GM12878 (cell line): ENCODE results near the gene PRKG1. TPM values are rescaled to one million over a fixed set of nuclear protein-coding genes. Genes with fewer than 3 reads are reported as not detected.

Source experiments
- ATAC-seq: fragments of 200-7000 bp; cut with Tn5 transposase; 3 replicates; pipeline ENCODE4 v1.9.1; 2020; ENCODE audit warnings: mild to moderate bottlenecking, moderate library complexity
- BruUV-seq: library from RNA; stranded (reverse); fragments of 400-500 nt; replicated peaks from 2 replicates; lab custom pipeline; 2021; lab: Mats Ljungman, UMichigan
- CTCF ChIA-PET: fragments of 300-600 bp; sonication (Branson Sonifier 250); formaldehyde crosslinking; extraction: SDS; loops from one replicate; lab custom pipeline; 2021; ENCODE audit warnings: inconsistent platforms; lab: Yijun Ruan, JAX
- POLR2A ChIA-PET: fragments of 350-600 bp; formaldehyde crosslinking; extraction: SDS; loops from one replicate; lab custom pipeline; 2021; ENCODE audit warnings: inconsistent platforms; lab: Charles Lee
- RAD21 ChIA-PET: fragments of 300-600 bp; sonication (Branson Sonifier 250); formaldehyde crosslinking; loops from one replicate; lab custom pipeline; 2023; ENCODE audit warnings: antibody characterized with exemption; ENCODE audit not compliant: unreplicated experiment; lab: Charles Lee
- SMC1A ChIA-PET: fragments of 300-600 bp; sonication (Branson Sonifier 250); formaldehyde crosslinking; loops from one replicate; lab custom pipeline; 2023; ENCODE audit not compliant: unreplicated experiment, uncharacterized antibody; lab: Charles Lee
- DNase-seq: peaks from one replicate; pipeline ENCODE4 v3.0.0-alpha.2; 2011; ENCODE audit warnings: low read depth, low spot score
- FAIRE-seq: peaks from 3 replicates; lab custom pipeline; 2011; peaks lifted over from hg19 to GRCh38; lab: Jason Lieb, UNC
- H2AFZ ChIP-seq: 2 replicates; pipeline ENCODE4 v1.6.0; 2011; ENCODE audit warnings: low read depth, low read length, control low read depth; ENCODE audit not compliant: control insufficient read depth
- H3K27ac ChIP-seq: 2 replicates; pipeline ENCODE4 v1.5.1; 2011; ENCODE audit warnings: control low read depth; ENCODE audit not compliant: control insufficient read depth, insufficient read depth
- H3K27me3 ChIP-seq, 2 experiments: replicated peaks in 1 of 2; 2 replicates each; pipeline versions ENCODE4 v1.6.0 to v1.6.1; 2011; ENCODE audit warnings: low read length in 1 of 2; ENCODE audit not compliant: control insufficient read depth in 2 of 2, insufficient read depth in 2 of 2
- H3K36me3 ChIP-seq, 2 experiments: 2 replicates each; pipeline ENCODE4 v1.5.1; 2011; ENCODE audit warnings: low read length in 1 of 2; ENCODE audit not compliant: control insufficient read depth in 2 of 2, insufficient read depth in 2 of 2
- H3K4me1 ChIP-seq: 2 replicates; pipeline ENCODE4 v1.6.1; 2011; ENCODE audit warnings: mild to moderate bottlenecking, low read length, moderate library complexity, mixed read lengths; ENCODE audit not compliant: control insufficient read depth, insufficient read depth
- H3K4me2 ChIP-seq: 2 replicates; pipeline ENCODE4 v1.6.0; 2011; ENCODE audit warnings: control low read depth; ENCODE audit not compliant: control insufficient read depth, insufficient read depth
- H3K4me3 ChIP-seq: fragments of 200-600 bp; sonication (generic); 2 replicates; pipeline ENCODE4 v1.5.1; 2016
- H3K79me2 ChIP-seq: 2 replicates; pipeline ENCODE4 v1.6.0; 2011; ENCODE audit warnings: low read length; ENCODE audit not compliant: control insufficient read depth, insufficient read depth
- H3K9ac ChIP-seq: 2 replicates; pipeline ENCODE4 v1.8.0; 2011; ENCODE audit warnings: low read length, control low read depth, mixed read lengths; ENCODE audit not compliant: control insufficient read depth, insufficient read depth
- H3K9me3 ChIP-seq: replicated peaks from 3 replicates; pipeline ENCODE4 v1.5.1; 2011; ENCODE audit warnings: mild to moderate bottlenecking, low read length; ENCODE audit not compliant: control insufficient read depth, insufficient read depth
- H4K20me1 ChIP-seq: 2 replicates; pipeline ENCODE4 v1.6.0; 2011; ENCODE audit not compliant: control insufficient read depth, insufficient read depth
- CBFB ChIP-seq: IDR thresholded peaks from 2 replicates; pipeline ENCODE4 v1.6.1; 2016; ENCODE audit warnings: antibody characterized with exemption, low read depth
- FOXM1 ChIP-seq: IDR thresholded peaks from 2 replicates; pipeline ENCODE4 v1.6.1; 2012; ENCODE audit warnings: low read depth, mild to moderate bottlenecking, inconsistent platforms, low read length, moderate library complexity
- HDAC6 ChIP-seq: fragments of 200-600 bp; sonication (generic); IDR thresholded peaks from one replicate; pipeline ENCODE4 v1.8.0; 2017; ENCODE audit warnings: antibody characterized with exemption; ENCODE audit not compliant: unreplicated experiment
- IKZF1 ChIP-seq: fragments of 450-650 bp; conservative IDR thresholded peaks from 2 replicates; pipeline ENCODE4 v1.6.1; 2017; ENCODE audit warnings: antibody characterized with exemption, mild to moderate bottlenecking
- RCOR1 ChIP-seq: conservative IDR thresholded peaks from 2 replicates; pipeline ENCODE4 v1.6.1; 2012; ENCODE audit warnings: low read depth, low read length, improper control_type of control experiment
- SREBF2 ChIP-seq: IDR thresholded peaks from 2 replicates; pipeline ENCODE4 v1.6.1; 2012; ENCODE audit warnings: mild to moderate bottlenecking, low read length
- STAT1 ChIP-seq: fragments of 450-650 bp; conservative IDR thresholded peaks from 2 replicates; pipeline ENCODE4 v1.6.1; 2014; ENCODE audit warnings: antibody characterized with exemption, mild to moderate bottlenecking
- YY1 ChIP-seq: IDR thresholded peaks from 2 replicates; pipeline ENCODE4 v1.6.1; 2011; ENCODE audit warnings: low read depth, mild to moderate bottlenecking, low read length
- ZNF207 ChIP-seq: fragments of 450-650 bp; IDR thresholded peaks from 2 replicates; pipeline ENCODE4 v1.6.1; 2014; ENCODE audit warnings: antibody characterized with exemption, mild to moderate bottlenecking, borderline replicate concordance
- ZNF384 ChIP-seq: IDR thresholded peaks from 2 replicates; pipeline ENCODE4 v1.6.1; 2012; ENCODE audit warnings: low read depth, mild to moderate bottlenecking, low read length, improper control_type of control experiment, borderline replicate concordance
- ZSCAN29 ChIP-seq: fragments of 450-650 bp; IDR thresholded peaks from 2 replicates; pipeline ENCODE4 v1.6.1; 2017; ENCODE audit warnings: mild to moderate bottlenecking, moderate library complexity
- WGBS: methylation state at CpG from one replicate; pipeline ENCODE4 v1.1.6; 2016; ENCODE audit warnings: low lambda C conversion rate; ENCODE audit not compliant: insufficient replicate concordance, insufficient coverage; ENCODE audit errors: missing lambda C conversion rate; 5-methylcytosine and 5-hydroxymethylcytosine counted together
- in situ Hi-C: fragments of 300-500 bp; cut with MboI; formaldehyde crosslinking; loops from 9 replicates; pipeline ENCODE4 v1.14.3; 2018; ENCODE audit warnings: mixed read lengths
- intact Hi-C: fragments of 100-400 bp; cut with micrococcal nuclease; formaldehyde crosslinking; loops from one replicate; pipeline ENCODE4 v1.14.2; 2022; ENCODE audit not compliant: unreplicated experiment
- polyA plus RNA-seq, 11 experiments: library from polyadenylated mRNA; depleted of rRNA in 4 of 11; unstranded in 6 of 11; stranded (reverse) in 5 of 11; fragments of >200 nt; fragmentation: Nextera tagmentation in 4 of 11; fragmentation: Illumina TruSeq in 1 of 11; extraction: Ambion mirVana in 4 of 11; extraction: Trizol in 1 of 11; gene quantifications; 1 replicate in 1 of 11; 2 replicates in 10 of 11; pipeline versions ENCODE4 v1.2.1 to v1.2.3, GENCODE V29; 2011 to 2016; ENCODE audit warnings: inconsistent platforms in 2 of 11, missing spikeins in 2 of 11, low read depth in 1 of 11
- total RNA-seq, 4 experiments: library from RNA; depleted of rRNA in 3 of 4; stranded (reverse); fragments of >200 nt in 3 of 4; fragmentation: Illumina TruSeq in 1 of 4; extraction: Trizol in 1 of 4; gene quantifications; 2 replicates each; pipeline versions ENCODE4 v1.2.1 to v1.2.3, GENCODE V29; 2013 to 2021
- TF ChIP-seq, protein P1 (sequence below): IDR thresholded peaks from 2 replicates; pipeline ENCODE4 v1.6.1; 2012; ENCODE audit warnings: low read depth, low read length, improper control_type of control experiment

Gene PRKG1
- total and polyA plus RNA-seq, 10 of the 15 experiments (the other 5 are each of a cell fraction or from before 2014, with no cell fraction given): 0.04 to 0.05 TPM; not detected in 8

DNA sequence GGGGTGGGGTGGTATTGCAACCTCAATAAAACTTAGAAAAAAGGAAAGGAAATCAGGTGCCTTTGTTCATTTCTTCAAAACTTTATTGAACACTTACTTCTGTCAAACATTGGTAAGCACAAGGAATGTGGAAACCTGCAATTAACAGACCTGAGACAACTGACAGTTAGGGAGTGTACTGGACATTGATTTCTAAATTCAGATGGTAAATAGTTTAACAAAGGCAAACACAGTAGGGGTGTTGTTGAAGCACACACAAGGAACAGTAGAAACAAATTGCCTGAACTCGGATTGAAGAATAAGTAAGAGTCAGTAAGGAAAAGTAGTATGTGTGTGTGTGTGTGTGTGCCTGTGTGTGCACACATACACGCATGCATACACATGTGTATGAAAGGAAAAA, 516.5 kb downstream of the PRKG1 start:
- Histone ChIP-seq H3K4me2 (no peak overlapping the region), H3K4me3 (no peak overlapping the region), H3K27me3 (no peaks in the 10 kb centered on the region), H3K79me2 (no peaks in the 10 kb centered on the region), H3K9me3 (no peaks in the 10 kb centered on the region), H2AFZ (no peak overlapping the region), H3K27ac (no peak overlapping the region), H4K20me1 (no peaks in the 10 kb centered on the region), H3K9ac (no peak overlapping the region), H3K36me3 (no peaks in the 10 kb centered on the region), H3K4me1 (no peaks in the 10 kb centered on the region)
- BruUV-seq: no TSS peak
- TF ChIP-seq IKZF1: no peak
- no peak for TF ChIP-seq ZSCAN29
- no peak for TF ChIP-seq YY1
- TF ChIP-seq HDAC6: no peak
- TF ChIP-seq, protein P1, sequence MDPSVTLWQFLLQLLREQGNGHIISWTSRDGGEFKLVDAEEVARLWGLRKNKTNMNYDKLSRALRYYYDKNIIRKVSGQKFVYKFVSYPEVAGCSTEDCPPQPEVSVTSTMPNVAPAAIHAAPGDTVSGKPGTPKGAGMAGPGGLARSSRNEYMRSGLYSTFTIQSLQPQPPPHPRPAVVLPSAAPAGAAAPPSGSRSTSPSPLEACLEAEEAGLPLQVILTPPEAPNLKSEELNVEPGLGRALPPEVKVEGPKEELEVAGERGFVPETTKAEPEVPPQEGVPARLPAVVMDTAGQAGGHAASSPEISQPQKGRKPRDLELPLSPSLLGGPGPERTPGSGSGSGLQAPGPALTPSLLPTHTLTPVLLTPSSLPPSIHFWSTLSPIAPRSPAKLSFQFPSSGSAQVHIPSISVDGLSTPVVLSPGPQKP: no peak
- 47% methylated on average over 2 of the region's 2 CpGs for WGBS
- FAIRE-seq (no peak), DNase-seq (no peak), ATAC-seq (no peak)
- ChIA-PET POLR2A (interaction anchor here (0.6 kb wide), 1 partner anchor 282 kb away, joined by 3 read pairs; no protein-coding TSS in a partner anchor), SMC1A (no interaction called here), RAD21 (no interaction called here), CTCF (no interaction called here)
- in situ Hi-C loops (no loop called here), intact Hi-C loops (no loop called here)

DNA sequence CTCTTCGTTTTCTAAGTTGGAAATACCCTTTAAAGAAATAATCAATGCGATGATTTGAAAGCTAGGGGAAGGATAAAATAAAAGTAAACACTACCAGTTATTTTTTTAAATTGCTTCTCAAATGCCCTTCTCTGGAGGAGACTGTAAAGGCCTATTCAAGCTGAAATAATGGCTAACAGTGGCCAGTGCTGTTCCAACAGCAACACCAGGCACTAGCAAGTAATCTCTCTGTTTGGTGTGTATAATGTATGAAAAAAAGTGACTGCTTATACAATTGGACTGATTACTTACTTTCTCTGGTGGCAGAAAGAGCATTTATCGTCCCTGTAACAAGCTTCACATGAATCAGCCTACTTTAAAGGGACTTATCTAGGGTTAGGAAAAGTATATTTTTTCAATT, 522.4 kb downstream of the PRKG1 start:
- DNase-seq: no peak
- Histone ChIP-seq H3K9ac (no peak overlapping the region), H3K36me3 (no peaks in the 10 kb centered on the region), H3K27me3 (no peaks in the 10 kb centered on the region), H3K9me3 (no peaks in the 10 kb centered on the region), H3K79me2 (no peaks in the 10 kb centered on the region), H3K4me1 (no peaks in the 10 kb centered on the region), H3K27ac (no peak overlapping the region), H4K20me1 (no peaks in the 10 kb centered on the region), H3K4me3 (no peak overlapping the region), H3K4me2 (no peak overlapping the region), H2AFZ (no peak overlapping the region)
- ATAC-seq: no peak
- 6% methylated on average over 3 of the region's 3 CpGs for WGBS
- ChIA-PET CTCF (interaction anchor here (1.8 kb wide), 1 partner anchor 10 kb away, joined by 6 read pairs; no protein-coding TSS in a partner anchor), POLR2A (no interaction called here), RAD21 (no interaction called here), SMC1A (interaction anchor here (0.7 kb wide), 1 partner anchor 72 kb away, joined by 3 read pairs; no protein-coding TSS in a partner anchor)
- no peak for FAIRE-seq
- in situ Hi-C loops (no loop called here), intact Hi-C loops (no loop called here)
- TF ChIP-seq ZNF207 (no peak), RCOR1 (no peak), ZNF384 (no peak), SREBF2 (no peak), IKZF1 (no peak), FOXM1 (no peak), STAT1 (no peak), CBFB (no peak)
- no TSS peak for BruUV-seq
